ENCODE measurements around the gene GPBP1.
"Not testable (repeated sequence)": the region's sequence is repeated elsewhere in the genome, so short reads cannot be mapped to it uniquely, and the experiment has no call there.

GPBP1 gene
- long read RNA-seq, donor 1, full-length matches to known transcripts, result 10 of 37 reads
- long read RNA-seq, donor 1, partial matches to known transcripts, result 27 of 37 reads
- long read RNA-seq, donor 1, other reads (novel, unspliced or antisense), result 0 of 37 reads
- long read RNA-seq, donor 2, full-length matches to known transcripts, result 5 of 12 reads
- long read RNA-seq, donor 2, partial matches to known transcripts, result 7 of 12 reads
- long read RNA-seq, donor 2, other reads (novel, unspliced or antisense), result 0 of 12 reads
- long read RNA-seq, donor 3, full-length matches to known transcripts, result 5 of 17 reads
- long read RNA-seq, donor 3, partial matches to known transcripts, result 12 of 17 reads
- long read RNA-seq, donor 3, other reads (novel, unspliced or antisense), result 0 of 17 reads
- long read RNA-seq, donor 4, full-length matches to known transcripts, result 8 of 15 reads
- long read RNA-seq, donor 4, partial matches to known transcripts, result 7 of 15 reads
- long read RNA-seq, donor 4, other reads (novel, unspliced or antisense), result 0 of 15 reads
- long read RNA-seq, donor 5, full-length matches to known transcripts, result 9 of 19 reads
- long read RNA-seq, donor 5, partial matches to known transcripts, result 10 of 19 reads
- long read RNA-seq, donor 5, other reads (novel, unspliced or antisense), result 0 of 19 reads
- long read RNA-seq, donor 6, full-length matches to known transcripts, result 4 of 23 reads
- long read RNA-seq, donor 6, partial matches to known transcripts, result 19 of 23 reads
- long read RNA-seq, donor 6, other reads (novel, unspliced or antisense), result 0 of 23 reads
- long read RNA-seq, donor 7, transcript GPBP1-204 (12 exons, 2,857 nt), result major isoform, 6 of 23 reads
- long read RNA-seq, donor 7, partial matches to known transcripts, result 17 of 23 reads
- long read RNA-seq, donor 7, other reads (novel, unspliced or antisense), result 0 of 23 reads
- long read RNA-seq, donor 8, full-length matches to known transcripts, result 13 of 27 reads
- long read RNA-seq, donor 8, partial matches to known transcripts, result 14 of 27 reads
- long read RNA-seq, donor 8, other reads (novel, unspliced or antisense), result 0 of 27 reads

GRCh38 chr5:57173319-57174127, at the start of gene GPBP1:
Gene GPBP1 (plus strand): TSS chr5:57174059. CDS start chr5:57214131, 40,072 bp downstream.
- peak; percentile 97 for DNase-seq

- no peak for DNase-seq
Observed at GRCh38 chr5:57128325-57128724, 45.5 kb upstream of the GPBP1 start.

- DNase-seq, result no peak
Observed at GRCh38 chr5:57133574-57133973, 40.3 kb upstream of the GPBP1 start.

DNA sequence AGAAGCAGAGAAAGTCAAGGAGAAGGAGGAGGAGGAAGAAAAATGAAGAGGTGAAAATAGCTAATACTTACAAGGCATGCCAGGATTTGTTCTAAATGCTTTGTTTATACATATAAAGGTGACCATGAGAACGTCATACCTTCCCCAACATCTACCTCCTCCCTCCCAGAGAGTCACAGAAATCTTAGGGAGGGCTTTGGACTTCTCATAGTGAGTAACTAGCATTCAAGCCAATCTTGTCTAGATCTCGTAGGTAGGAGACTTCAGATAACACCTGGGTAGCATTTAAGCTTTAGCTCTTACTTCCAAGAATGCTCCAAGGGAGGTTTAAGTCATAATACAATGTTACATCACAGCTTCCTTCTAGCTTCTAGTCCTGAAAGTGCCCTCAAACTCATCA, 36.5 kb upstream of the GPBP1 start:
- no peak for DNase-seq

- DNase-seq, result no peak
Observed at GRCh38 chr5:57152316-57152715, 21.5 kb upstream of the GPBP1 start.

DNA sequence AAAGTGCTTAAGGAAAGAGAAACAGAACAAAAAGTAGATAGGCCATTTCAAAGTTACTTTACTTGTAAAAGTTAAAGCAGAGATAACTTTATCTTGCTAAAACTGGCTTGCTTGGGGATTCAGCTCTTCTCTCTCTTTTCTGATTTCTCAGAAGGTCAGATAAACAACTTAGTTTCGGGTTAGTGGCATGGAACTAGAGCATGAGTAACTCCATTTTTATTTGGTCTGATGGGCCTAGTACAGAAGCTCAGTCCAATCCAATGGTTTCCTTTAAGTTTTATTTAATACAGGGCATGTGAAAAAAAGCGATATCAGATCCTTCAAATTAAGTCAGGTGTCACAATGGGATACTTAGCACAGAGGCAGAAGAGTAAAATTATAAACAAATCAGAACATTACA, 18.8 kb upstream of the GPBP1 start:
- no peak for DNase-seq

DNA sequence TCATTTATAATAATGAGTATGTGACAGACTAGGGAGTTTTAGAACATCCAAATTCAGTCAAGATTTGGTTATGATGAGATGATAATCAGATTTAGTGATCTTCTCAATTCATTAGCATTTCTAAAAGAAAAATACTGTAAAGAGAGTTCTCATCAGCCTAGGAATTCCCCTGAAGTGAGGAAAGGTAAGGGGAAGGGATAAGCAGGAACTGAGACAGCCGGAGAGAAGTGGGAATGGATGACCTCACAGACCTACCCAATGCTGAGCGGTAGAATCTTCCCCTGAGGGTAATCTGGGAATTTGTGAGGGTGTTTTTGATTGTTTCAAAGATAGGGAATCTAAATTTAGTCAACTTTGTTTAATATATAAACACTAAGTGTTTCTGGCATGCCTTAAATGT, 16.7 kb upstream of the GPBP1 start:
- DNase-seq, result no peak

GRCh38 chr5:57157666-57158065, 16.2 kb upstream of the GPBP1 start:
- DNase-seq, result no peak

DNA sequence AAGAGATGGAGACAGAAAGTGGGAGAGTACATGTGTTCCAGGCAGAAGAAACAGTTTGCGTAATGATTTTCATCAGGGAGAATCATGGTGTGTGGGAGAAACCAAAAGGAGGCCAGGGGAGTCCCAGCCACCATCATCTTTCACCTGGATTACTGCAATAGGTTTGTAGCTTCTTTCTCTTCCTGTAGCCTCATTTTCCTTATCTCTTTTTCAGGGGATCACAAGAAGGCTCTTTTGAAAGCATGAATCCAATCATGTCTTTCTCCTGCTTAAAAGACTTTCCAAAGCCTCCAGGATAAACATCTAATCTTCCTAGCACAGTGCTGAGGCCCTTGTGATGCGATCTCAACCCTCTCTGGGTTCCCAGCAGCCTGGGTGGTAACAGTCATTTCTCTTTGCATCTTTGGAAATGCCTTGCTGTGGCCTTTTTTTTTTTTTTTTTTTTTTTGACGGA, 10.3 kb upstream of the GPBP1 start:
- DNase-seq, result no peak

DNA sequence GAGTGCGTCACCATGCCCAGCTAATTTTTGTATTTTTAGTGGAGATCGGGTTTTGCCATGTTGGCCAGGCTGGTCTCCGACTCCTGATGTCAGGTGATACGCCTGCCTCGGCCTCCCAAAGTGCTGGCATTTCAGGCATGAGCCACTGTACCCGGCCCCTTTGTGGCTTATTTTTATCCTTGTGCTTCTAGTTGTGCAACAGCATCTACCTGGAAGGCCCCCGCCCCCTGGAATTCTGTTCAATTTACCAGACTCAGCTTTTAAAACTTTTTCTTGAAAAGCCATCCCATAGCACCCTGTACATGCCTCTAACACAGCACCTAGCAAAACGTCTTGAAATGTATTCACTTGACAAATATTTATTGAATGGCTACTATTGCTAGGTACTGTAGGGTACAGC, 9.7 kb upstream of the GPBP1 start:
- DNase-seq, result no peak

DNA sequence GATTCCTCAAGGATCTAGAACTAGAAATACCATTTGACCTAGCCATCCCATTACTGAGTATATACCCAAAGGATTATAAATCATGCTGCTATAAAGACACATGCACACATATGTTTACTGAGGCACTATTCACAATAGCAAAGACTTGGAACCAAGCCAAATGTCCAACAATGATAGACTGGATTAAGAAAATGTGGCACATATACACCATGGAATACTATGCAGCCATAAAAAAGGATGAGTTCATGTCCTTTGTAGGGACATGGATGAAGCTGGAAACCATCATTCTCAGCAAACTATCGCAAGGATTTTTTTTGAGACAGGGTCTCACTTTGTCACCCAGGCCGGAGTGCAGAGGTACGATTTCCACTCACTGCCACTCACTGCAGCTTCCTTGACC, 8.7 kb upstream of the GPBP1 start:
- not testable (repeated sequence) for DNase-seq

DNA sequence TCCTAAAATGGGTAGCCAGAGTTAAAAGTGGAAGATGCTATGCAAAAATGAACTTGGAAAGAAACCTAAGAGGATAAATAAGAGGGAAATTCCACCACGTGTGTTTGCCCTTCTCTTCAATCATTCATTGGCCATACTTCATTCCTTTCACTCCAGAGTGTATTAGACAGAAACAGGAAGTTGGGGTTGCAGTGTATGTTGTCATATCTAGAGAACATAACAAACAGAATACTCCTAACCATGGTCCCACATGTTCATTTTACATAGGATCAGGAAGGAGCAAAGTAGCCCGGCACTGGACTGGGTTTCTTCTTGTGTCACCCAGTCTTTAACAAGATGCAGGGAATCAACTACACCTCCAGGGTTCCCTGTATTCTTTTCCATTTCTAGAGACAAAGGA, 7.6 kb upstream of the GPBP1 start:
- no peak for DNase-seq

- DNase-seq, result no peak
Observed at GRCh38 chr5:57167201-57167600, 6.7 kb upstream of the GPBP1 start.

- DNase-seq, result not testable (repeated sequence)
Observed at GRCh38 chr5:57170116-57170515, 3.7 kb upstream of the GPBP1 start.

DNA sequence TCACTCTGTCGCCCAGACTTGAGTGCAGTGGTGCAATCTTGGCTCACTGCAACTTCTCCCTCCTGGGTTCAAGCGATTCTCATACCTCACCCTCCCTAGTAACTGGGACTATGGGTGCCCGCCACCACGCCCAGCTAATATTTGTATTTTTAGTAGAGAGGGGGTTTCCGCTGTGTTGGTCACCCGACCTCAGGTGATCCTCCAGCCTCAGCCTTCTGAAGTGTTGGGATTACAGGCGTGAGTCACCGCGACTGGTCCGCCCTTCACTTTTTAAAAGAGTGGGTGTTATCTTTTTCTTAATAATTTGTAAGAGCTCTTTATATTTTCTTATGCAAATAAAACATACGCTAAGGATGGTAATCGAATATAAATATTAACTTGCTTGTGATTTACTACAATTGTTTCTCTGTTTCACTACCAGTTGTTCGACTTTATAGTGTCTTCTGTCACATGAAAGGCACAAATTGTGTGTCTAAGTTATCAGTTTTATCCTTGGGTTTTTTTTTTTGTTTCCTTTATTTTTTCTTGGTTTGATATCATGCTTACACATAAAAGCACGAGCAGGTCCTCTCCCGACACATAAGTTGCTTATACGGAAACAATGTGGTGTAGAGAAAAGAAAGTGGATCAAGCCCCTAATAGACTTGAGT, 1.9 kb upstream of the GPBP1 start:
- DNase-seq, result no peak

- peak; percentile 54 for DNase-seq
Observed at GRCh38 chr5:57172466-57173318, 1.2 kb upstream of the GPBP1 start.

DNA sequence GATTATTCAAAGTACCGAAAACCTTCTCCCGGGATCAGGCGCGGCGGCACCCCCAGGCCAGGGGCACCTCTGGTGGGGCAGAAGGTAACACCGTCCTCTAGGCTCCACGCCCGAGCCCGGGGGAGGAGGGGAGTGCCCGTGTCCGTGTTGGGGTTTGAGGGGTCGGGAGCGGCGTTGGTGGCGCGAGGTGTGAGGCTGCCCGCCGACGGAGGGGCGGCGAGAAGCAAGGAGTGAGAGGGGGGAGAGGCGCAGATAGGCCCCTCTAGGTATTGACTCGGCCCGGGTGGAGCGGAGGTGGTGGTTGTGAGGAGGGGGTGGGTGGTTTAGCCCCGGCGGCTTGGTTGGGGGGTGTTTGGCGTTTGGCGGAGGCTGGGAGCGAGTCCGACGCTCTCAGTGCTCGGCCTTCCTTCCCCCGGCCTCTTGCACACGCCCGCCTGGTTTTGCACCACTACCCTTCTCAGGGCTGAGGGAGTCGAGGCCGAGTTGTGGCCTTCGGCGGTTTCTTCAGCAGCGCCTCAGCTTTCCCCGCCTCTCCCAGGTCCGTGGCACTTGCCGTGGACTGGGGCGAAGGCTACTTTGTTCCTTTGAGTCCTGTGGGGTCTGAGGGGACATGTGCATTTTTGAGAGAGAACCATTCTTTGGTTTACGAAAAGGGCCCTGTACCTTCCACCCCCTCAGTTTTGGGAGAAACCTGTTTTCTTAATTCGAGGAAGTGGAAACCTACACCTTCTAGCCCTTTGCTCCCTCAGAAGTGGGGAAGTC, 450 bp downstream of the GPBP1 start:
- DNase-seq, result no peak

- DNase-seq, result peak; percentile 15
Observed at GRCh38 chr5:57174890-57175510, 1.1 kb downstream of the GPBP1 start.

All from right kidney (tissue), 9 donors.